HFFc6 (cell line): ENCODE measurements around the gene ZFP3. TPM values are rescaled to one million over a fixed set of nuclear protein-coding genes. Genes with fewer than 3 reads are reported as not detected.
"Not testable (repeated sequence)": the region's sequence is repeated elsewhere in the genome, so short reads cannot be mapped to it uniquely, and the experiment has no call there.

Experiments
- DNase-seq: peaks from one replicate; pipeline ENCODE4 v3.0.0-alpha.2; 2018
- H3K27ac Mint-ChIP-seq: 2 replicates; pipeline ENCODE4 v1.8.0; 2020; ENCODE audit warnings: mild to moderate bottlenecking, mixed read lengths
- H3K27me3 Mint-ChIP-seq: 2 replicates; pipeline ENCODE4 v1.8.0; 2021; ENCODE audit warnings: mild to moderate bottlenecking, moderate library complexity, mixed read lengths; ENCODE audit not compliant: insufficient read depth
- H3K36me3 Mint-ChIP-seq: 2 replicates; pipeline ENCODE4 v1.8.0; 2021; ENCODE audit warnings: low read depth, mixed read lengths
- H3K4me1 Mint-ChIP-seq: 2 replicates; pipeline ENCODE4 v1.8.0; 2020; ENCODE audit warnings: low read depth, mixed read lengths
- H3K4me3 Mint-ChIP-seq: 2 replicates; pipeline ENCODE4 v1.8.0; 2020; ENCODE audit warnings: mild to moderate bottlenecking, moderate library complexity, mixed read lengths
- H3K9me3 Mint-ChIP-seq: 2 replicates; pipeline ENCODE4 v1.8.0; 2020; ENCODE audit warnings: mild to moderate bottlenecking, mixed read lengths
- CTCF ChIP-seq: fragments of 200-600 bp; sonication (generic); IDR thresholded peaks from 2 replicates; pipeline ENCODE4 v1.5.0; 2021; ENCODE audit warnings: antibody characterized with exemption, mild to moderate bottlenecking
- total RNA-seq, 6 experiments: library from RNA; stranded (reverse); fragmentation: NEBNext Ultra II Directional; extraction: Animal tissue kit (Norgen Biotek cat#: 25700); gene quantifications; 2 replicates in 1 of 6; 3 replicates in 5 of 6; pipeline ENCODE4 v1.2.3, GENCODE V29; 2021

ZFP3 gene
- total RNA-seq, 6 experiments from 2014 or later, result 0.09 to 0.19 (median 0.13) TPM; not detected in 1

DNA sequence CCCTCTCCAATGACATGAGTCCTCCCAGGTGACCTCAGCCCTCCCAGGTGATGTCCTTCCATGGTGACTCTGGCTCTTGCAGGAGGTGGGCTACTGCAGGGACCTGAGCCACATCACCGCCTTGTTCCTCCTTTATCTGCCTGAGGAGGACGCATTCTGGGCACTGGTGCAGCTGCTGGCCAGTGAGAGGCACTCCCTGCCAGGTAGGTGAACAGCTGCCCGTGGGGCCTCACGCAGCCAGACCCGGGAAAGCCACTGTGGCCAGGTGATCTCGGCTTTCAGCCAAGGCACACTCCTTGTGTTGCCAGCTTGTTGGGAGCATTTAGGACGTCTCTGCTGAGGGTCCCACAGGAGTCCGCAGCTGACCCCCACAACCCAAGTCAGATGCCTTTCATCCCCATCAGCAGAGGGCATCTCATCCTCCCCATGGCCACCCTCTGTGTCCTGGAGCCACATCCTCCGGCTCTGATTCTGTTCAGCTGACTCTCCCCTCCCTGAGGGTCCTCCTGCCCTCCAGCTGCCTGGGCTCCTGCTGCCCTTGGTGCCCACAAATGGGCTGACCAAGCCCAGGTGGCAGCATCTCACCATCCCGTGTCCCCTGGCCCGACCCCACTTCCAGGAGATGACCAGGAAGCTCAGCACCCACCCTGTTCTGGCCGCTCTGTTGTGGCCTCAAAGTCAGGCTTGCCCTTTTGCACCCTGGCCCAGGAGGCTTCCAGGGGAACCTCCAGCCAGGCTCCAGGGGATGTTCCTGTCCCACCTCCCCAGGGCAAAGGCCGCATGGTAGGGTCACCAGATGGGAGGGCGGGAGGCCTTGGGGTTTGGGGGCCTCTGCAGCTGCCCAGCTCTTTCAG is 57.7 kb downstream of the ZFP3 start:
- no peaks in the 10 kb centered on the region for H3K9me3 Mint-ChIP-seq
- no peak overlapping the region for H3K4me3 Mint-ChIP-seq
- TF ChIP-seq CTCF, result no peak
- no peak overlapping the region for H3K27ac Mint-ChIP-seq
- peaks cover 15% of the 10 kb centered on the region for H3K27me3 Mint-ChIP-seq
- H3K4me1 Mint-ChIP-seq, result peaks cover 13% of the 10 kb centered on the region
- no peak for DNase-seq
- H3K36me3 Mint-ChIP-seq, result no peaks in the 10 kb centered on the region

DNA sequence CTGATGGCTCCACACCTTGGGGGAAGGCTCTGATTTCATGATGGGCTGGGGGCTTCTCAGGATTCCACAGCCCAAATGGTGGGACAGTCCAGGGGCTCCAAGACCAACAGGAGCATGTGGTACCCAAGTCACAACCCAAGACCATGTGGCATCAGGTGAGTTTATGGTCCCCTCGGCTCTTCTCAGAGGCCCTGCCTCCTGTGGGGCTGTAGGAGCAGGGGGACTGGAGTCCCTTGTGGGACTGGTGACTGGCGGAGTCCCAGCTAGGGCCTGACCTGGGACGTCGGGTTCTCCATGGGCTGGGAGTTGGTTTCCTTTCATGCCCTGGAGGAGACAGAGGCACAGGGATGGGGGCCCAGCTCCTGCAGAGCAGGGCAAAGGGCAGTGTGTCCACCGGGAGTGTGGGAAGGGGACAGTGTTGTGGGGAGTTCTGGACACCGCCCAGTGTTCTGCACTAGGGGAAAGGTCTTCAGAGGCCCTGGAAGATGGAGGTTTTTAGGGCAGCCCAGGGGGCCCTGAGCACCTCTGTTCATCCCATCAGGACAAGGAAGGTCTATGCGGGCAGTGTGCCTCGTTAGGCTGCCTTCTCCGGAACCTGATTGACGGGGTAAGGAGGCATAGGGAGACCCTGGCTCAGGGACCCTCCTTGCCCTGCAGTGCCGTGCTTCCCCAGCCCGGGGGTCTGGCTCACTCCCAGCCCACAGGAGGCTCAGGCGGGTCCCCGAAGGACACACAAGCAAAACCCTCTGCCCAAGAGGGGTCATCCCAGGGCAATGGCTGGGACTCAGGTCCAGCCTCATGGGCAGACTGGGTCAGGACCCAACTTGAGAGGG is 58.5 kb downstream of the ZFP3 start:
- not testable (repeated sequence) for H3K36me3 Mint-ChIP-seq, H3K27me3 Mint-ChIP-seq, H3K9me3 Mint-ChIP-seq, DNase-seq, H3K27ac Mint-ChIP-seq, H3K4me3 Mint-ChIP-seq
- H3K4me1 Mint-ChIP-seq, result peaks cover 13% of the 10 kb centered on the region

DNA sequence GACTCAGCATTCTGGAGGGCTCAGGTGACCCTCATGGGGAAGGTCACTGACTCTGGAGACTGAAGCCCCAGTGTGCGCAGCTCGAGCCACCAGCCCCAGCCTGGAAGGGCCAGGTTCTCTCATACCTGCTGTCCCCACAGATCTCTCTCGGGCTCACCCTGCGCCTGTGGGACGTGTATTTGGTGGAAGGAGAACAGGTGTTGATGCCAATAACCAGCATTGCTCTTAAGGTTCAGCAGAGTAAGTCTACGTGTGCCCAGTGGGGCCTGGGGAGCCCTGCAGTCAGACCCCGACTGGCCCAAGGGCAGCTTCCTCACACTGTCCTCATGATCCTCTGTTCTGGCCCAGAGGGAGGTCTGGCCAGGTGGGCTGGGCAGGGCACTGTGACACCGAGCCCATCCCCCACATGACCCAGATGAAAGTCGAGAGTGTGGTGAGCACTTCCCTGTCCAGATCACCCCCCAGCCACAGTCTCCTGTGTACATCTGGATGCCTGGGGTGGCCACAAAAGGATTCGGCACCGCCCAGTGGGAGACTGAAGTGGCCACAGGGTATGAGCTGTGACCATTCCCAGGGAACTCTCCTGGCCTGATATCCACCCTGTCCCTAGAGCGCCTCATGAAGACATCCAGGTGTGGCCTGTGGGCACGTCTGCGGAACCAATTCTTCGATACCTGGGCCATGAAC is 59.4 kb downstream of the ZFP3 start:
- peaks cover 13% of the 10 kb centered on the region for H3K4me1 Mint-ChIP-seq
- H3K27me3 Mint-ChIP-seq, DNase-seq, H3K9me3 Mint-ChIP-seq, H3K27ac Mint-ChIP-seq, H3K36me3 Mint-ChIP-seq, H3K4me3 Mint-ChIP-seq: not testable (repeated sequence)

- not testable (repeated sequence) for H3K36me3 Mint-ChIP-seq, H3K9me3 Mint-ChIP-seq
These were observed 59.9 kb downstream of the ZFP3 start for GRCh38 chr17:5138198-5138544.

GRCh38 chr17:5138616-5139457 is 60.6 kb downstream of the ZFP3 start:
- no peak for TF ChIP-seq CTCF
- DNase-seq, result no peak
- no peaks in the 10 kb centered on the region for H3K9me3 Mint-ChIP-seq
- H3K27ac Mint-ChIP-seq, result no peak overlapping the region
- H3K36me3 Mint-ChIP-seq, result no peaks in the 10 kb centered on the region
- peaks cover 13% of the 10 kb centered on the region for H3K4me1 Mint-ChIP-seq
- H3K4me3 Mint-ChIP-seq, result no peak overlapping the region
- H3K27me3 Mint-ChIP-seq, result peaks cover 5% of the 10 kb centered on the region; the same call in 1 of the 2 replicates

More at GRCh38 chr17:5138198-5138544, 59.9 kb downstream of the ZFP3 start:
- not testable (repeated sequence) for DNase-seq, H3K4me3 Mint-ChIP-seq, H3K27ac Mint-ChIP-seq, H3K27me3 Mint-ChIP-seq
- H3K4me1 Mint-ChIP-seq, result peaks cover 13% of the 10 kb centered on the region

DNA sequence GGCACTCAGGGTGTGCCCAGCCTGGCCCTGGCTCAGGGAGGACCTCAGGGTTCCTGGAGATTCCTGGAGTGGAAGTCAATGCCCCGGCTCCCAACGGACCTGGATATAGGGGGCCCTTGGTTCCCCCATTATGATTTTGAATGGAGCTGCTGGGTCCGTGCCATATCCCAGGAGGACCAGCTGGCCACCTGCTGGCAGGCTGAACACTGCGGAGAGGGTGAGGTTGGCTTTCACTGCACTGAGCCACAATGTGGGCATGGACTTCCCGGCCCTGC is 61.1 kb downstream of the ZFP3 start:
- Mint-ChIP-seq H3K9me3 (no peaks in the 10 kb centered on the region), H3K27ac (no peak overlapping the region), H3K27me3 (peaks cover 5% of the 10 kb centered on the region; the same call in 1 of the 2 replicates), H3K36me3 (no peaks in the 10 kb centered on the region), H3K4me3 (no peak overlapping the region), H3K4me1 (peaks cover 12% of the 10 kb centered on the region)
- no peak for DNase-seq
- TF ChIP-seq CTCF, result no peak

DNA sequence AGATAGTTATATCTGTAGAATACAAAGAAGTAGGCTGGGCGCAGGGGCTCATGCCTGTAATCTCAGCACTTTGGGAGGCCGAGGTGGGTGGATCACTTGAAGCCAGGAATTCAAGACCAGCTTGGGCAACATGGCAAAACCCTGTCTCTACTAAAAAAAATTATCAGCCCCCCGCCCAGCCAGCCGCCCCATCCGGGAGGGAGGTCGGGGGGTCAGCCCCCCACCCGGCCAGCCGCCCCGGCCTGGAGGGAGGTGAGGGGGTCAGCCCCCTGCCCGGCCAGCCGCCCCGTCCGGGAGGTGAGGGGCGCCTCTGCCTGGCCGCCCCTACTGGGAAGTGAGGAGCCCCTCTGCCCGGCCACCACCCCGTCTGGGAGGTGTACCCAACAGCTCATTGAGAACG is 64.6 kb downstream of the ZFP3 start:
- H3K27ac Mint-ChIP-seq, H3K27me3 Mint-ChIP-seq, H3K4me1 Mint-ChIP-seq, H3K36me3 Mint-ChIP-seq, H3K9me3 Mint-ChIP-seq, DNase-seq, H3K4me3 Mint-ChIP-seq: not testable (repeated sequence)
